RWPE1 (cell line): ENCODE results near the gene ULK1.
"Not testable (repeated sequence)": the region's sequence is repeated elsewhere in the genome, so short reads cannot be mapped to it uniquely, and the experiment has no call there.

Source experiments
- CTCF ChIA-PET: fragments of 350-600 bp; sonication (Branson Sonifier 250); formaldehyde crosslinking; extraction: SDS; loops from one replicate; lab custom pipeline; 2021; lab: Yijun Ruan, JAX
- POLR2A ChIA-PET: fragments of 400-600 bp; formaldehyde crosslinking; extraction: SDS; loops from one replicate; lab custom pipeline; 2020; ENCODE audit warnings: antibody characterized with exemption; ENCODE audit not compliant: low non-redundant PET; lab: Yijun Ruan, JAX
- DNase-seq: peaks from one replicate; pipeline ENCODE4 v3.0.0; 2012; ENCODE audit warnings: low spot score
- H3K27ac ChIP-seq: fragments of 450-650 bp; 2 replicates; pipeline ENCODE4 v1.5.1; 2017
- TF ChIP-seq, protein P1 (sequence below): fragments of 450-650 bp; conservative IDR thresholded peaks from 2 replicates; pipeline ENCODE4 v1.5.1; 2017; ENCODE audit warnings: low read depth, mild to moderate bottlenecking

ULK1 gene

DNA sequence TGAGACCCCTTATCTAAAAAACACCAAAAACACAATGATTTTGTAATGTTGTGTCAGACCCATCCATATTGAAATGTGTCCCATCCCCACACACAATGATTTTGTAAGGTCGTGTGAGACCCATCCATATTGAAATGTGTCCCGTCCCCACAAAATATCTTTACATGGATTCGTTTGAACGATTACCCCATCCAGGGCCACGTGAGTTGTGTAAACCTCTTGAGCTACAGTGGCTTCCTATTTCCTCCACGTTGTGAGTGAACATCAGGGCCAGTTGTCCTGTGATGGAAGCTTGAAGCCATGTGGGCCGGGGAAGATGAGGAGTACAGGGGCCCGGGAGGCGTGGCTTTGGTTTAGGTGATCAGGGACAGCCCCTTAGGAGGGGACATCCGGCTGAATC lies 27.0 kb upstream of the ULK1 start:
- ChIA-PET POLR2A (no interaction called here), CTCF (no interaction called here)
- no peak overlapping the region for H3K27ac ChIP-seq
- TF ChIP-seq, protein P1, sequence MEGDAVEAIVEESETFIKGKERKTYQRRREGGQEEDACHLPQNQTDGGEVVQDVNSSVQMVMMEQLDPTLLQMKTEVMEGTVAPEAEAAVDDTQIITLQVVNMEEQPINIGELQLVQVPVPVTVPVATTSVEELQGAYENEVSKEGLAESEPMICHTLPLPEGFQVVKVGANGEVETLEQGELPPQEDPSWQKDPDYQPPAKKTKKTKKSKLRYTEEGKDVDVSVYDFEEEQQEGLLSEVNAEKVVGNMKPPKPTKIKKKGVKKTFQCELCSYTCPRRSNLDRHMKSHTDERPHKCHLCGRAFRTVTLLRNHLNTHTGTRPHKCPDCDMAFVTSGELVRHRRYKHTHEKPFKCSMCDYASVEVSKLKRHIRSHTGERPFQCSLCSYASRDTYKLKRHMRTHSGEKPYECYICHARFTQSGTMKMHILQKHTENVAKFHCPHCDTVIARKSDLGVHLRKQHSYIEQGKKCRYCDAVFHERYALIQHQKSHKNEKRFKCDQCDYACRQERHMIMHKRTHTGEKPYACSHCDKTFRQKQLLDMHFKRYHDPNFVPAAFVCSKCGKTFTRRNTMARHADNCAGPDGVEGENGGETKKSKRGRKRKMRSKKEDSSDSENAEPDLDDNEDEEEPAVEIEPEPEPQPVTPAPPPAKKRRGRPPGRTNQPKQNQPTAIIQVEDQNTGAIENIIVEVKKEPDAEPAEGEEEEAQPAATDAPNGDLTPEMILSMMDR, result no peak
- no peak for DNase-seq

- CTCF ChIA-PET, result no interaction called here
- no peak for DNase-seq
- TF ChIP-seq, protein P1, result no peak
- POLR2A ChIA-PET, result no interaction called here
- no peak overlapping the region for H3K27ac ChIP-seq
Observed at GRCh38 chr12:131867891-131868675, 26.3 kb upstream of the ULK1 start.

DNA sequence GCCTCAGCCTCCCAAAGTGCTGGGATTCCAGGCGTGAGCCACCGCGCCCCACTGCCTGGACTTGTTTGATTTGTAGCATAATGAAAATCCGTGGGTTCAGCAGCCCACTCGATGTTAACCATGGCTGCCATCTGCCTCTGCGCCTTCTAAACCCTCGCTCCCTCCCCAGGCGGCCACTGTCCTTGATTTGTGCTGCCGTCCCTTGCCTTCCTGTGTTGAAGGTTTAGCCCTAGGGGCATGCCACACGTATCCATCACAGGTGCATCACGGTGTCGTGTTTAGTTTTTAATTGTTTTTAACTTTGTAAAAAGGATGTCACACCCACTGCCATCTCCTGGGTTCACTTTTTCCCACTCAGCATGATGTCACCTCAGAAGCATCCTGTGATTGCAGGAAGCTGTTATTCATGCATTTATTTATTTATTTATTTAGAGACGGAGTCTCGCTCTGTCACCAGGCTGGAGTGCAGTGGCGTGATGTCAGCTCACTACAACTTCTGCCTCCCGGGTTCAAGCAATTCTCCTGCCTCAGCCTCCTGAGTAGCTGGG lies 24.5 kb upstream of the ULK1 start:
- no peak overlapping the region for H3K27ac ChIP-seq
- TF ChIP-seq, protein P1, result no peak
- ChIA-PET POLR2A (interaction anchor here (0.6 kb wide), 1 partner anchor 27 kb away, joined by 6 read pairs; no protein-coding TSS in a partner anchor), CTCF (no interaction called here)
- no peak for DNase-seq

DNA sequence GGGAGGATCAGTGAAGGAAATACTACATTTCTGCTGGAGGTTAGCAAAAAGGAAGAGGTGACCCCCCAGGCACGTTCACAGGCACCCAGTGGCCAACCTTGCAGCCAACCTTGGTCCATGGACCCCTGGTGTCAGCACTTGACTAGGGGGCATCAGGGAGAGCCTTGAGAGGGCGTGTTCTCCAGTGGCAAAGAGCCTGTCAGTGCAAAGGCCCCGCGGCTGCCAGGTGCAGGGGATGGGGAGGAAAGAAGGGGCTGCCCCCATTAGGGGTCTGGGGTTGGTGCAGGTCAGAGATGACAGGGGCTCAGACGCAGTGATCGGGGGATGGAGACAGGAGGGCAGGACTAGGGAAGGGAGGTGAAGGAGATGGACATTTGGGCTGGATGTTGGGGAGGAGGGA lies 22.7 kb upstream of the ULK1 start:
- TF ChIP-seq, protein P1, result no peak
- ChIA-PET CTCF (no interaction called here), POLR2A (no interaction called here)
- H3K27ac ChIP-seq, result peak overlapping the region; percentile 47
- no peak for DNase-seq

DNA sequence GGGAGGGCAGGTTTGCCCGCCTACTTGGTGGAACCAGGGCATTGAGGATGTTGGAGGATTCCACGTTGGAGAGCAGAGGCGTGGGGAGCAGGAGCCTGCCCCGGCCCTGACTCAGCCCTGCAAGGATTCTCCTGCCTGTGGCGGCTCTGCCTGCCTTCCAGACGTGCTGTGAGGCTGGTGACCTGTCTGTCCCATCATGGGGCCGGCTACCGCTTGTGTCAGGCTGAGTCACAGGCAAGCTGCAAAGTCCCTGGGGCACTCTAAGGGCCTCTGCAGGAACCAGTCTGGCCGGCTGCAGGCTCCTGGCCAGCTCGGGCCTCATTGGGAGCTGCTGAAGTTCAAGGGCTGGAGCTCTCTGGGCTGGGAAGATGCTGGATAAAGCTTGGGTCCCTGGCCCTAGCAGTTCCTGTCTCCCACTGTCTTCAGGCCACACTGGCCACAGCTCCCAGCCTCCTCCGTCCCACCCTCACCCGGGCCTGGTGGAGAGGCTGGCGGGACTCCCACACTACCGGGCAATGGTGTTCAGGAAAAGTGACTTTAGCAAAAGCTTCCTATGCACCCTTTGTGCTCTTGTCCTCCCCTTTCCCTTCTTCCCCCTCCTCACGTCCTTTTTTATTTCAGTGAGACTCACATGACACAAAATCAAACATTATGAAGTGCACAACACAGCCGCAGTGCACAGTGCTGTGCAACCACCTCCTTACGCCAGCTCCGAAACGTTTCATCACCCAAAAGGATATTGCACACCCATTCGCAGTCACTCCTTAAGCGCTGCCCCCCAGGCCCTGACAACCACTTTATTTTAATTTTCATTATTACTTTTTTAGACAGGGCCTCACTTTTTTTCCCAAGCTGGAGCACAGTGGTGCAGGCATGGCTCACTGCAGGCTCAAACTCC lies 22.0 kb upstream of the ULK1 start:
- ChIA-PET CTCF (no interaction called here), POLR2A (interaction anchor here (0.5 kb wide), 1 partner anchor 11 kb away, joined by 5 read pairs; no protein-coding TSS in a partner anchor)
- TF ChIP-seq, protein P1, result no peak
- H3K27ac ChIP-seq, result peak overlapping the region; percentile 47
- DNase-seq, result peak; percentile 78

GRCh38 chr12:131873293-131873692 lies 21.1 kb upstream of the ULK1 start:
- ChIA-PET POLR2A (no interaction called here), CTCF (interaction anchor here (0.7 kb wide), 1 partner anchor 12 kb away, joined by 3 read pairs; no protein-coding TSS in a partner anchor)
- DNase-seq, result no peak
- H3K27ac ChIP-seq, result no peak overlapping the region
- TF ChIP-seq, protein P1, result no peak

- POLR2A ChIA-PET, result interaction anchor here (0.5 kb wide), 1 partner anchor 9 kb away, joined by 6 read pairs; no protein-coding TSS in a partner anchor
- CTCF ChIA-PET, DNase-seq, H3K27ac ChIP-seq: not testable (repeated sequence)
Observed at GRCh38 chr12:131874972-131875371, 19.4 kb upstream of the ULK1 start.

- DNase-seq, CTCF ChIA-PET, H3K27ac ChIP-seq, POLR2A ChIA-PET: not testable (repeated sequence)
Observed at GRCh38 chr12:131877216-131877615, 17.2 kb upstream of the ULK1 start.

- DNase-seq, POLR2A ChIA-PET, H3K27ac ChIP-seq, CTCF ChIA-PET: not testable (repeated sequence)
Observed at GRCh38 chr12:131878436-131878835, 16.0 kb upstream of the ULK1 start.
